Fibroblast of lung (primary cell): ENCODE results near the gene CERK.

Experiments
- CTCF ChIP-seq, 2 donors: IDR thresholded peaks in 1 of 2; conservative IDR thresholded peaks in 1 of 2; 1 replicate in 1 of 2; 2 replicates in 1 of 2; pipeline ENCODE4 v1.5.1; 2011 to 2012; ENCODE audit warnings: low read length in 2 of 2, control low read depth in 1 of 2, inconsistent platforms in 1 of 2, low read depth in 1 of 2, mild to moderate bottlenecking in 1 of 2
- EZH2 ChIP-seq: IDR thresholded peaks from 2 replicates; pipeline ENCODE4 v1.5.1; 2012; ENCODE audit warnings: low read length, control low read depth, mild to moderate bottlenecking; ENCODE audit errors: missing control alignments

GRCh38 chr22:46775850-46776826 is 38.1 kb upstream of the CERK start:
- no peak for TF ChIP-seq CTCF (conservative IDR thresholded peaks at IDR 0.05 in 1 of 2, IDR thresholded peaks at IDR 0.05 in 1 of 2; ENCODE audit: low read depth in 1 of 2, low read length in 2 of 2)
- TF ChIP-seq EZH2: no peak
